Measurements from ENCODE around the gene FXYD7.
A peak's percentile ranks its signal among the peaks of the same experiment; 100 is the strongest.

The FXYD7 gene

GRCh38 chr19:35142606-35143230, 337 bp upstream of the FXYD7 start (continued):
- TF ChIP-seq ZNF677 (tag by site-specific recombination; IDR thresholded peaks at IDR 0.05) (no peak; the same call in 1 of the 2 replicates), ZNF266 (tag by site-specific recombination; IDR thresholded peaks at IDR 0.05; ENCODE audit: low read depth) (peak; percentile 58; the same call in 1 of the 2 replicates), ZNF645 (tag by site-specific recombination; IDR thresholded peaks at IDR 0.05) (no peak), PRDM6 (tag by site-specific recombination; IDR thresholded peaks at IDR 0.05) (no peak), SP7 (tag by site-specific recombination; IDR thresholded peaks at IDR 0.05) (peak; percentile 24), ZNF18 (tag by site-specific recombination; IDR thresholded peaks at IDR 0.05) (no peak), ZNF132 (tag by site-specific recombination; IDR thresholded peaks at IDR 0.05; ENCODE audit: borderline replicate concordance) (no peak), ZNF148 (tag by site-specific recombination; IDR thresholded peaks at IDR 0.05; ENCODE audit: borderline replicate concordance) (no peak), MZF1 (tag by site-specific recombination; IDR thresholded peaks at IDR 0.05; ENCODE audit: borderline replicate concordance) (0 out of 2 replicates have a peak, but pooled peaks have one; percentile 35), RBAK (tag by site-specific recombination; IDR thresholded peaks at IDR 0.05) (no peak), ZNF654 (tag by site-specific recombination; IDR thresholded peaks at IDR 0.05; ENCODE audit: low read depth) (no peak), ZNF280C (tag by site-specific recombination; IDR thresholded peaks at IDR 0.05) (no peak), GFI1B (tag by site-specific recombination; IDR thresholded peaks at IDR 0.05) (no peak), ZNF391 (tag by site-specific recombination; IDR thresholded peaks at IDR 0.05; ENCODE audit: borderline replicate concordance, low read depth) (peak; percentile 59; the same call in 1 of the 2 replicates), ZBTB48 (tag by site-specific recombination; IDR thresholded peaks at IDR 0.05) (peak; percentile 71), ZBTB20 (tag by site-specific recombination; IDR thresholded peaks at IDR 0.05) (peak; percentile 21; the same call in 1 of the 2 replicates), ZNF174 (tag by site-specific recombination; IDR thresholded peaks at IDR 0.05) (no peak), ZNF626 (tag by site-specific recombination; IDR thresholded peaks at IDR 0.05) (no peak), BCL11B (tag by site-specific recombination; IDR thresholded peaks at IDR 0.05; ENCODE audit: low read depth) (0 out of 2 replicates have a peak, but pooled peaks have one; percentile 28), GLI4 (tag by site-specific recombination; IDR thresholded peaks at IDR 0.05) (no peak), HOXD13 (CRISPR knock-in tag; IDR thresholded peaks at IDR 0.05; ENCODE audit: borderline replicate concordance) (no peak), INSM2 (tag by site-specific recombination; IDR thresholded peaks at IDR 0.05) (peak; percentile 80), GLI2 (tag by site-specific recombination; IDR thresholded peaks at IDR 0.05; ENCODE audit: borderline replicate concordance, low read depth) (no peak), ZBTB6 (tag by site-specific recombination; IDR thresholded peaks at IDR 0.05) (no peak; the same call in 1 of the 2 replicates), ZSCAN5A (tag by site-specific recombination; IDR thresholded peaks at IDR 0.05) (no peak)
